ENCODE results near the gene RAB15.

Gene RAB15

DNA sequence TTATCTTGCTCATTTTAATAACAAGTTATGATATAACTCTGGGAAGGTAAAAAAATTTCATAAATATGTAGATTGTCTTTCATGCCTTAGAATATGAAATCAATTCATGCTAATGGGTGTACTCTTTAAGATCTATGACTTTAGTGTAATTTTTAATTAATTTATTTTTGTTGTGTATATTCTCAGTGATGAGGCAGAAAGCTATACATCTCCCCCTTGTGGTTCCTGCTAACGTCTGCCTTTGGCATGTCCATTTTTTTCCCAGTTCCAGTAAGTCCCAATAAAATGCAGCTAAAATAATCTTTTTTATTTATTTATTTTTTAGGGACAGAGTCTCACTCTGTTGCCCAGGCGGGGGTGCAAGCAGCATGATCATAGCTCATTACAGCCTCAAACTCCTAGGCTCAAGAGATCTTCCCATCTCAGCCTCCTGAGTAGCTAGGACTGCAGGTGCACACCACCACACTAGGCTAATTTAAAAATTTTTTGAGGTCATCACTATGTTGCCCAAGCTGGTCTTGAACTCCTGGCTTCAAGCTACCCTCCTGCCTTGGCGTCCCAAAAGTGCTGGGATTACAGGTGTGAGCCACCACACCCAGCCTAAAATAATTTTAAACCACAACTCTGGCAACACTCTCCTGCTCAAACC is 61.2 kb downstream of the RAB15 start:
- DNase-seq (ENCODE audit: low read depth) = no peak

DNA sequence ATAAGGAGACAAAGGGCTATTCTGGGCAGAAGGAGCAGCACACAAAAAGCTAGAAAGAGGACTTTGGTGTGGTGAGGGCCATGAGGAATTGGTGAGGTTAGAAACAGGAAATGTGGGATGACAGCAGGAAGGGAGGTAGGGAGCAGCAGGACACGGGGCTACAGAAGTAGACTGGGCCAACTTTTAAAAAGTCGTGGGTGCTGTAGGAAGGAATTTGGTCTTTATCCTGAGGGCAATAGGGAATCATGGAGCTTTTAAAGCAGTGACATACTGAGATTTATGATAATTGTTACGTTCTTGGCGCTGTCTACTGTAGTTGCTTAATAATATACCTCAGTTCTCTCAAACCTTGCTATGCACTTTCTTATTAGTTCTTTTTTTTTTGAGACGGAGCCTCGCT is 66.1 kb downstream of the RAB15 start:
- DNase-seq (ENCODE audit: low read depth) = no peak

DNA sequence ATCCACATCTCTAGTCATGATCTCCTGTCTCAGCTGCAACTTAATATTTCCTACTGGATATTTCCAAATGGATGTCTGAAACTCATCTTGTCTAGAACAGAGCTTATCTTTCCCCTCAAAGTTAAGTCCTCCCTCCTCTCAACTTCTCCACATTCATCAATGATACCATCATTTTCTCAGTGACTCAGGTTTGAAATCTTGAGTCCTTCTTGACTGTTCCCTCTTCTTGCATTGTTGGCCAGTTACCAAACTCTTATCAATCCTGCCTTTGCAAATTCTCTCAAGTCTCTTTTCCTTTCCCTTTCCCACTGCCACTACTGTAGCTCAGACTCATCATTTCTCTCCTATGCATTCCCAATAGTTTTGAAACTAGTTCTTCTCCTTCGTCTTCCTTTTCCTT is 72.2 kb downstream of the RAB15 start:
- no peak for DNase-seq (ENCODE audit: low read depth)

Data from activated T-helper 9 cell treated with anti-CD3 and anti-CD28 coated beads, Interleukin-2, amount 50 U/mL, for 16 hours (primary cell).